ENCODE data around the gene RAD51B. TPM values are rescaled to one million over a fixed set of nuclear protein-coding genes. Genes with fewer than 3 reads are reported as not detected.

The RAD51B gene
- polyA plus RNA-seq, 1 donor (not counting 4 experiments of a cell fraction or from before 2014, with no cell fraction given) = 13.3 TPM

- DNase-seq (ENCODE audit: low read depth, low spot score) (no peak), FAIRE-seq (no peak)
- Histone ChIP-seq H3K4me2 (ENCODE audit: control insufficient read depth, extremely low read depth, insufficient read depth, low read depth, low read length) (no peak overlapping the region), H3K27ac (ENCODE audit: control insufficient read depth, insufficient read depth, low read length) (no peak overlapping the region), H3K36me3 (ENCODE audit: control insufficient read depth in 2 of 2, extremely low read depth in 1 of 2, insufficient read depth in 2 of 2, low read length in 2 of 2) (no peaks in the 10 kb centered on the region), H3K27me3 (ENCODE audit: control insufficient read depth, extremely low read depth, insufficient read depth, low read length) (no peaks in the 10 kb centered on the region), H2AFZ (ENCODE audit: control insufficient read depth, low read length) (no peak overlapping the region), H3K9me3 (ENCODE audit: control insufficient read depth, low read depth, low read length) (no peaks in the 10 kb centered on the region), H4K20me1 (ENCODE audit: control insufficient read depth, extremely low read depth, insufficient read depth, low read length) (no peaks in the 10 kb centered on the region), H3K79me2 (ENCODE audit: control insufficient read depth, insufficient read depth, low read length) (no peaks in the 10 kb centered on the region), H3K4me1 (ENCODE audit: control insufficient read depth, extremely low read depth, insufficient read depth, low read length) (peaks cover 11% of the 10 kb centered on the region), H3K9ac (ENCODE audit: control insufficient read depth, extremely low read depth, insufficient read depth, low read length) (no peak overlapping the region), H3K9me1 (ENCODE audit: control insufficient read depth, extremely low read depth, insufficient read depth, low read length) (no peaks in the 10 kb centered on the region), H3K4me3 (ENCODE audit: control insufficient read depth in 2 of 3, extremely low read depth in 1 of 3, insufficient read depth in 2 of 3, low read depth in 1 of 3, low read length in 3 of 3) (no peak overlapping the region)
- TF ChIP-seq, protein P1, sequence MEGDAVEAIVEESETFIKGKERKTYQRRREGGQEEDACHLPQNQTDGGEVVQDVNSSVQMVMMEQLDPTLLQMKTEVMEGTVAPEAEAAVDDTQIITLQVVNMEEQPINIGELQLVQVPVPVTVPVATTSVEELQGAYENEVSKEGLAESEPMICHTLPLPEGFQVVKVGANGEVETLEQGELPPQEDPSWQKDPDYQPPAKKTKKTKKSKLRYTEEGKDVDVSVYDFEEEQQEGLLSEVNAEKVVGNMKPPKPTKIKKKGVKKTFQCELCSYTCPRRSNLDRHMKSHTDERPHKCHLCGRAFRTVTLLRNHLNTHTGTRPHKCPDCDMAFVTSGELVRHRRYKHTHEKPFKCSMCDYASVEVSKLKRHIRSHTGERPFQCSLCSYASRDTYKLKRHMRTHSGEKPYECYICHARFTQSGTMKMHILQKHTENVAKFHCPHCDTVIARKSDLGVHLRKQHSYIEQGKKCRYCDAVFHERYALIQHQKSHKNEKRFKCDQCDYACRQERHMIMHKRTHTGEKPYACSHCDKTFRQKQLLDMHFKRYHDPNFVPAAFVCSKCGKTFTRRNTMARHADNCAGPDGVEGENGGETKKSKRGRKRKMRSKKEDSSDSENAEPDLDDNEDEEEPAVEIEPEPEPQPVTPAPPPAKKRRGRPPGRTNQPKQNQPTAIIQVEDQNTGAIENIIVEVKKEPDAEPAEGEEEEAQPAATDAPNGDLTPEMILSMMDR (optimal IDR thresholded peaks at IDR 0.05 in 1 of 3, IDR thresholded peaks at IDR 0.05 in 1 of 3, conservative IDR thresholded peaks at IDR 0.05 in 1 of 3; ENCODE audit: extremely low read depth in 1 of 3, insufficient read depth in 2 of 3, low read length in 3 of 3) = no peak
- no peak for TF ChIP-seq EZH2 (IDR thresholded peaks at IDR 0.05; ENCODE audit: low read length)
- dilution Hi-C loops (cut with MboI; ENCODE audit: extremely low pct_ligation_motif_present, low sequenced_read_pairs) = no loop called here
Measured at GRCh38 chr14:68730811-68731425, 911.3 kb downstream of the RAD51B start.

- no peaks in the 10 kb centered on the region for H3K36me3 ChIP-seq (ENCODE audit: control insufficient read depth in 2 of 2, extremely low read depth in 1 of 2, insufficient read depth in 2 of 2, low read length in 2 of 2)
- H3K27ac ChIP-seq (ENCODE audit: control insufficient read depth, insufficient read depth, low read length) = no peak overlapping the region
- peaks cover 11% of the 10 kb centered on the region for H3K4me1 ChIP-seq (ENCODE audit: control insufficient read depth, extremely low read depth, insufficient read depth, low read length)
- no peak overlapping the region for H3K4me2 ChIP-seq (ENCODE audit: control insufficient read depth, extremely low read depth, insufficient read depth, low read depth, low read length)
- no peaks in the 10 kb centered on the region for H3K79me2 ChIP-seq (ENCODE audit: control insufficient read depth, insufficient read depth, low read length)
- H3K9me1 ChIP-seq (ENCODE audit: control insufficient read depth, extremely low read depth, insufficient read depth, low read length) = no peaks in the 10 kb centered on the region
- peak overlapping the region; percentile 33 for H2AFZ ChIP-seq (ENCODE audit: control insufficient read depth, low read length)
- TF ChIP-seq EZH2 (IDR thresholded peaks at IDR 0.05; ENCODE audit: low read length) = no peak
- TF ChIP-seq, protein P1 (optimal IDR thresholded peaks at IDR 0.05 in 1 of 3, IDR thresholded peaks at IDR 0.05 in 1 of 3, conservative IDR thresholded peaks at IDR 0.05 in 1 of 3; ENCODE audit: extremely low read depth in 1 of 3, insufficient read depth in 2 of 3, low read length in 3 of 3) = no peak
- H3K9ac ChIP-seq (ENCODE audit: control insufficient read depth, extremely low read depth, insufficient read depth, low read length) = no peak overlapping the region
- dilution Hi-C loops (cut with MboI; ENCODE audit: extremely low pct_ligation_motif_present, low sequenced_read_pairs) = no loop called here
- no peak for FAIRE-seq
- no peaks in the 10 kb centered on the region for H4K20me1 ChIP-seq (ENCODE audit: control insufficient read depth, extremely low read depth, insufficient read depth, low read length)
- no peak overlapping the region for H3K4me3 ChIP-seq (ENCODE audit: control insufficient read depth in 2 of 3, extremely low read depth in 1 of 3, insufficient read depth in 2 of 3, low read depth in 1 of 3, low read length in 3 of 3)
- no peak for DNase-seq (ENCODE audit: low read depth, low spot score)
- no peaks in the 10 kb centered on the region for H3K9me3 ChIP-seq (ENCODE audit: control insufficient read depth, low read depth, low read length)
- H3K27me3 ChIP-seq (ENCODE audit: control insufficient read depth, extremely low read depth, insufficient read depth, low read length) = no peaks in the 10 kb centered on the region
Measured at GRCh38 chr14:68733086-68733914, 913.7 kb downstream of the RAD51B start.

All from keratinocyte (primary cell).